ENCODE measurements around the gene CCNY. TPM values are rescaled to one million over a fixed set of nuclear protein-coding genes. Genes with fewer than 3 reads are reported as not detected.

CCNY gene
- total and polyA plus RNA-seq, 2 of the 13 experiments (the other 11 are each of a cell fraction or from before 2014, with no cell fraction given) = 48.2 to 54.7 TPM

DNA sequence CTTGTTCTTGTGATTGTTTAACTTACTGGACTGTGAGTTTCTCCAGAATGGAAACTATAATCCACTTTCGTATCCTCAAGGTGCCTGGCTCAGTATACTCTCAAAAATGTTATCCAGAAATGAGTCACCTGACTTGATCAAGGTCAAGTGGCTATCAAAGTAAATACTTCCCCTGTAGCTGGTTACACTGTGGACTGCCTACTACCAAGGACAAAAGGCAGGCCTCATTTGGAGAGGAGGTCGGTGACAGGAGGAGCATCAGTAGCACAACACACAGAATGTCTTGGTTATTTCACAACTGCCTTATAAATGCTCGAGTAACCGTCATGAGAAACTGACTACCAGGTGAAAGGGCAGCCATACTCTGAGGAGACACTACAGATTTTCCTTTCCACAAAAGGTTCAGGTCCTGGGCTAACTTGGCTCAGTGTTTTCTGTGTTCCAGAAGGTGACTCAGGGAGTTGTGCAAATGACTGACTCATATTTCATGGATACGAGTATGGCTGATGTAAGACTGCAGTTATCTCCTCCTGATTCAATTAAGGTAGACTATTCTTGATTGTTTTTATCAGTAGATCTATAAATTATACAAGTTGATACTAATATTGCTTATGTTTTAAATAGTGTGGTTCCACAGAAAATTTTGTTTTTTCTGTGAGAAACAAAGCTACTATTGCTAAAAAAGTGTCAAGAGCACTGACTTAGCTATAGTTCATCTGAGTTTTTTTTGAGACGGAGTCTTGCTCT, 4.2 kb upstream of the CCNY start (continued):
- TF ChIP-seq FOSL2 (CRISPR knock-in tag; IDR thresholded peaks at IDR 0.05) = peak; percentile 97
- peak; percentile 25; the same call in 1 of the 2 replicates for TF ChIP-seq HMG20A (CRISPR knock-in tag; IDR thresholded peaks at IDR 0.05; ENCODE audit: borderline replicate concordance)
- TF ChIP-seq CEBPG (CRISPR knock-in tag; IDR thresholded peaks at IDR 0.05) = peak; percentile 87
- peak; percentile 47 for TF ChIP-seq PPARG (CRISPR knock-in tag; conservative IDR thresholded peaks at IDR 0.05)
- TF ChIP-seq, protein P1, sequence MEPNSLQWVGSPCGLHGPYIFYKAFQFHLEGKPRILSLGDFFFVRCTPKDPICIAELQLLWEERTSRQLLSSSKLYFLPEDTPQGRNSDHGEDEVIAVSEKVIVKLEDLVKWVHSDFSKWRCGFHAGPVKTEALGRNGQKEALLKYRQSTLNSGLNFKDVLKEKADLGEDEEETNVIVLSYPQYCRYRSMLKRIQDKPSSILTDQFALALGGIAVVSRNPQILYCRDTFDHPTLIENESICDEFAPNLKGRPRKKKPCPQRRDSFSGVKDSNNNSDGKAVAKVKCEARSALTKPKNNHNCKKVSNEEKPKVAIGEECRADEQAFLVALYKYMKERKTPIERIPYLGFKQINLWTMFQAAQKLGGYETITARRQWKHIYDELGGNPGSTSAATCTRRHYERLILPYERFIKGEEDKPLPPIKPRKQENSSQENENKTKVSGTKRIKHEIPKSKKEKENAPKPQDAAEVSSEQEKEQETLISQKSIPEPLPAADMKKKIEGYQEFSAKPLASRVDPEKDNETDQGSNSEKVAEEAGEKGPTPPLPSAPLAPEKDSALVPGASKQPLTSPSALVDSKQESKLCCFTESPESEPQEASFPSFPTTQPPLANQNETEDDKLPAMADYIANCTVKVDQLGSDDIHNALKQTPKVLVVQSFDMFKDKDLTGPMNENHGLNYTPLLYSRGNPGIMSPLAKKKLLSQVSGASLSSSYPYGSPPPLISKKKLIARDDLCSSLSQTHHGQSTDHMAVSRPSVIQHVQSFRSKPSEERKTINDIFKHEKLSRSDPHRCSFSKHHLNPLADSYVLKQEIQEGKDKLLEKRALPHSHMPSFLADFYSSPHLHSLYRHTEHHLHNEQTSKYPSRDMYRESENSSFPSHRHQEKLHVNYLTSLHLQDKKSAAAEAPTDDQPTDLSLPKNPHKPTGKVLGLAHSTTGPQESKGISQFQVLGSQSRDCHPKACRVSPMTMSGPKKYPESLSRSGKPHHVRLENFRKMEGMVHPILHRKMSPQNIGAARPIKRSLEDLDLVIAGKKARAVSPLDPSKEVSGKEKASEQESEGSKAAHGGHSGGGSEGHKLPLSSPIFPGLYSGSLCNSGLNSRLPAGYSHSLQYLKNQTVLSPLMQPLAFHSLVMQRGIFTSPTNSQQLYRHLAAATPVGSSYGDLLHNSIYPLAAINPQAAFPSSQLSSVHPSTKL (CRISPR knock-in tag; IDR thresholded peaks at IDR 0.05) = peak; percentile 47; the same call in 1 of the 2 replicates
- TF ChIP-seq ZNF331 (CRISPR knock-in tag; IDR thresholded peaks at IDR 0.05) = peak; percentile 21; the same call in 1 of the 2 replicates
- peak; percentile 24; the same call in 1 of the 2 replicates for TF ChIP-seq CREM (IDR thresholded peaks at IDR 0.05)
- TF ChIP-seq CREM (CRISPR knock-in tag; IDR thresholded peaks at IDR 0.05) = no peak
- no peak for TF ChIP-seq ZNF510 (CRISPR knock-in tag; IDR thresholded peaks at IDR 0.05; ENCODE audit: low read depth)
- no peak for TF ChIP-seq SNRNP70 (IDR thresholded peaks at IDR 0.05; ENCODE audit: low read depth, low read length)
- TF ChIP-seq, protein P2, sequence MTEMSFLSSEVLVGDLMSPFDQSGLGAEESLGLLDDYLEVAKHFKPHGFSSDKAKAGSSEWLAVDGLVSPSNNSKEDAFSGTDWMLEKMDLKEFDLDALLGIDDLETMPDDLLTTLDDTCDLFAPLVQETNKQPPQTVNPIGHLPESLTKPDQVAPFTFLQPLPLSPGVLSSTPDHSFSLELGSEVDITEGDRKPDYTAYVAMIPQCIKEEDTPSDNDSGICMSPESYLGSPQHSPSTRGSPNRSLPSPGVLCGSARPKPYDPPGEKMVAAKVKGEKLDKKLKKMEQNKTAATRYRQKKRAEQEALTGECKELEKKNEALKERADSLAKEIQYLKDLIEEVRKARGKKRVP (CRISPR knock-in tag; IDR thresholded peaks at IDR 0.05) = peak in 1 of 2 experiments; percentile 97; a peak in 2 of 4 replicates

Data from HepG2 (cell line).